ENCODE data around the gene DCDC2C.

Gene DCDC2C

DNA sequence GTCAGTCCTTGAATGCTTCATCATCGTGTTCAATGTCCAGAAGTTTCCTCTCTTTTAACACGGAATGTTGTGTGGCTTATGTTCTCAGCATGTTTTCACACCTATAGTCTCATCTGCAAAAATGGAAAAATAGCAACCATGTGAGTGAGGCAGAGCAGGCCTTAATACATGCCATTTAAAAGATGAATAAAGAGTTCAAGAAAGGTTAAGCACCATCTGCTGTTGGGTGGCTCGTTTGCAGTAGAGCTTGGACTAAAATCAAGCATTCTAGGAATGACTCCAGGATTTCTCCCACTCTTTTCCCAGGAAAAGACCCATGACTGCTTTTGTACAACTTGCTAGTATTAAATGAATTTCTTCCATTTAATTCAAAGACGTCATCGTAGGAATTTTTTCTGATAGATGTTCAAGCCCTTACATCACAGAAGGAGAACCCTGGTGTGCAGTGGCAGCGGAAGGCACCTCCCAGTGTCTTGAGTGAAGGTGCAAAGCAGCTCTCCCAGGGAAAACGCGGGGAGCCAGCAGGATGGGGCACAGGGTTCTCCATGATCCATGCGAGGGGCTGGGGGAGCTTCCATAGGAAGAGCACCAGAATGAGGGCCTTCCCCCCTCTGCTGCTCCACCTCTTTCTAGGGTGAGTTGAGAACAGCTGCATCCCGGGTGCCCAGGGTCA, 9.6 kb downstream of the DCDC2C start:
- no peak for DNase-seq

DNA sequence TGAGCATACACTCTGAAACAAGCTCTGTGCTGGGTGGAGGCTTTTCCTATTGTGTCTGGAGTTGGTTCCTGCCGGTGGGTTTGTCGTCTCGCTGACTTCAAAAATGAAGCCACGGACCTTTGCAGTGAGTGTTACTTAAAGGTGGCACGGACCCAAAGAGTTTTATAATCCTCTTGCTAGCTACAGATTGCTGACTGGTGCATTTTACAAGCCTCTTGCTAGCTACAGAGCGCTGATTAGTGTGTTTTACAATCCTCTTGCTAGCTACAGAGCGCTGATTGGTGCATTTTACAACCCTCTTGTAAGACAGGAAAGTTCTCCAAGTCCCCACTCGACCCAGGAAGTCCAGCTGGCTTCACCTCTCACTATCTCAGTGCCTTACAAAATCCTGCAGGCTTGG, 15.3 kb downstream of the DCDC2C start:
- no peak for DNase-seq

DNA sequence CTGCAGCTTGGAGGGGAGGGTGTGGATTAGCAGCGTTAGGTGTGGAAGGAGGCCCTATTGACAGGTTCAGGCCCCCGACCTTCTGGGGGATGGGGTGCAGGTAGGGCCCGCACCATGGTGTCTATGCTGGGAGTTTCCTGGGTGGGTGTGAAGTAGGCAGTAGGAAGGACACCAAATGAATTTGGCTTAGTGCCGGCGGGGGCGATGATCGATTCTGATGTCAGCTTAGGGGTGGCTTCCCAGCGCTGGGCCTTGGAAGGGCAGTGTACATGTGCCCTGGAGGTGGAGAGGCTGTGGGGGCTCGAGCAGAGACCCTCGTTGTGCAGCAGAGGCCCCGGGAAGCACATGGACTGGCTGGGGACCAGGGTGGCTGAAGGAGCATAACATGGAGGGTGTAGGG, 21.6 kb downstream of the DCDC2C start:
- no peak for DNase-seq

DNA sequence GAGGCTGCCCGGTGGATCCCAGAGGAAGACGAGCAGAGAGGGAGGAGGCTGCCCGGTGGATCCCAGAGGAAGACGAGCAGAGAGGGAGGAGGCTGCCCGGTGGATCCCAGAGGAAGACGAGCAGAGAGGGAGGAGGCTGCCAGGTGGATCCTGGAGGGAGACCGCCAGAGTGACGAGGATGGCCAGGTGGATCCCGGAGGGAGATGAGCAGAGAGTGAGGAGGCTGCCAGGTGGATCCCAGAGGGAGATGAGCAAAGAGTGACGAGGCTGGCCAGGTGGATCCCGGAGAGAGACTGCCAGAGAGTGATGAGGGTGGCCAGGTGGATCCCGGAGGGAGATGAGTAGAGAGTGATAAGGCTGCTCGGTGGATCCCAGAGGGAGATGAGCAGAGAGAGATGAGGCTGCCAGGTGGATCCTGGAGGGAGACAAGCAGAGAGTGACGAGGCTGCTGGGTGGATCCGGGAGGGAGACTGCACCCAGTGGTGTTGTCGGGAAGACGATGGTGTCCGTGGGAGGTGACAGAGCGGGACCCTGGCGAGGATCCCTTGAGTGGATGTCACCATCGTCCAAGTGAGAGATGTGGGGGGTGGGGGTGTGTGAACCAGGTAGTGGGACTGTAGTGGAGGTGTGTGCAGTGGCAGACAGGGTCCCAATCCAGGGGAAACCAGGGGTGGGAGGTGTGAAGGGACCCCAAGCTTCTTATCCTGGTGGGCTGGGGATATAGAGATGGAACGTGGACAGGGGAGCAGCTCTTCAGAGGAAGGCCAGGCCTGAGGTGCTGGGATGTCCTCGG, 22.3 kb downstream of the DCDC2C start:
- DNase-seq: no peak

DNA sequence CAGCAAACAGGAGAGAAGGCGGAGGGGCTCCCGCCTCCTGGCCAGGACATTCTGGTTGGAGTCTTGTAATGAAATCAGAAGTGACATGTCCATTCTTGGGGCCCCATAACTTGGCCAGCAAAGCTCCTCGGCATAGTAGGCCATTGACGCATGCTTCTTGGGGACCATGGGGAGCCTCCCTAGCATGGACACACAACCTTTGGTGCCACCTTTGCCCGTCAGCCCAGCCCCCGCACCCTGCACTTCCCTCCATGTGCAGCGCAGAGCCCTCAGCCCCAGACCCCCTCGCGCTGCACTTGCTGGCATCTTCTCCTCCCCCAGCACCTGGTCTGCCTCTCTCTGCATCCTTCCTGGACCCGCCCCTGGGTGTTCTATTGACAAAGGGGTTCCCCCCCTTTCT, 23.1 kb downstream of the DCDC2C start:
- no peak for DNase-seq

DNA sequence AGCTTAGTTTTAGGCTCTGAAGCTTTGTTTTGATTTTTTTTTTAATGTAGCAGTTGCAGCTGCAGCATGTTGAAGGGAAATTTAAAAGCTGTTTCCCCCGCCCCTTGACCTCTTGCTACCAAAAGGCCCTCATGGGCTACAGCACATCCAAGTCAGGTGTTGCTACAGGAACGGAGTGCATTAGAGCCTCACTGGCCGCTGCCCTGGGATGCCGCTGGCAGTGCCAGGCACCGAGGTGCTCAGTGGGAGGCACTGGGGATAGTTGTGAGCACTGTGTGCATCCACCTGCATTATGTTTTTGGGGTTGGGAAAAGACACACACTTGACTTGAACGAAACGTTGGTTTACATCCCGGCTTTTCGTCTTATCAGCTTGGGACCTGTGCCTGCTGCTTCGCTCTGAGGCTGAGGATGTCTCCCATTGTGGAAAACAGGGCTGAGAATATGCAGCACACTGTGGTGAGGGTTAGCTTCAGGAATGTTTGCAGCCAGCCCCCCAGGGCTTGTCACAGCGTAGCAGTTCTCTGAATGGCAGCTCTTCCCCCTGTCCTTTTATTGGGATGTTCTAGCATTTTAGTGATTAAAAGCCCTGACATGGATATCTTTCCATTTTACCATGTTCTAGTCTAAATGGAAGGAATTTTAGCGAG, 24.1 kb downstream of the DCDC2C start:
- no peak for DNase-seq

DNA sequence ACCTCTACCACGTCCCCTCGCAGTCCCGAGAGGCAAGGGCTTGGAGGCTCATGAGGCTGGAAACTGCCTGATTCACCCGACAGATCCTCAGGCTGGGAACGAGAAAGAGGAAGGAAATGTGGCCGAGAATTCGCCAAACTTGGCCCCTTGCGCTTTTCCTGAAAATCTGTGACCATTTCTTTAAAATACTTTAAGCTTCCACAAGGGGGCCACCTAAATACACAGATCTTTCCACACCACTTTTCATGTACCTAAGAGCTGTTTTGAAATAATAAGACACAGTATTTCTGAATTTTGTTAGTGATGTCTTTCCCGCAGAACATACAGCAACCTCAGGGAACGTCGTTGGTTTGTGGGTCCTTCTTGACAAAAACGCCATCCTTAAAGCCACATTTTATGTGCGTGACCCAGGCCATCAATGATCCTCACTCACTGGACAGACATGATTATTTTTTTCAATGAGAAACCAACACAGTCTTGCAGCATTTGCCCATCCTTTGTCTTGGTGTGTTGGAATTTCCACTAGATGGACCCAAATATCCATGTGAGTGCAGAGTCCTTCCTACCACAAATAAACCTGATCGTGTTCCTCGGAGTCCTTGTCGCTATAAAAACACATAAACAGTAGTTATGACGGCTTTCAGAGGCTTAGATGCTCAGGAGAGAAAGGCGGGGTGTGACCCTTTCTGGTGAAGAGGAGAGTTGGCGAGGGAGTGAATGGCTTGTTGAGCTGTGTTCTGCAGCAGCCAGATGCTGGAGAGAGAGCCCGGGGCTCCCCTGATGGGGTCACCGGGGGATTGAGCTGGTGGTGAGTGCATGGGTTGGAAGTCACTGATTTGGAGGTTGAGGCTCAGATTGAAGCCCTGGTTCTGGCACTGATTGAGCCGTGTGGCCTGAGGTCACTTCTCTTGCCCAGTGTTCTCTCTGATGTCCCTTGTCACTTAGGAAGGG, 25.0 kb downstream of the DCDC2C start:
- DNase-seq: no peak

DNA sequence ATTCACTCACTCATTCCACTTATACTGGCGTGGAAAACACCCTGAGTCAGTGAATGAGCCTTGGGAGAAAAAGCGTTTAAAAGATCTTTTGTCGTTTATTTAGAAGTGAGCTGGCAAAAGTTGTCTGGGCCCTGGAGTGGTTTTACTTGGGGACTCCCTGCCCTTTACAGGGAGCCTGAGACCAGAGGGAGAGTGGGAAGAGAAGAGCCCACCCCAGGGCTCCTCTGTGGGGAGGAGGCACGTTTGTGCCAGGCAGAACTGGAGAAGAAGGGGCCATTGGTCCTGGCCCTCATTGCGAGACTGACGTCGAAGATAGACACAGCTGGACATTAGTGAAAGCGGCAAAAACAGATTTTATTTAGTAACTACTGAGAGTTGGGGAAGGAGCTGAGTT, 25.7 kb downstream of the DCDC2C start:
- no peak for DNase-seq

DNA sequence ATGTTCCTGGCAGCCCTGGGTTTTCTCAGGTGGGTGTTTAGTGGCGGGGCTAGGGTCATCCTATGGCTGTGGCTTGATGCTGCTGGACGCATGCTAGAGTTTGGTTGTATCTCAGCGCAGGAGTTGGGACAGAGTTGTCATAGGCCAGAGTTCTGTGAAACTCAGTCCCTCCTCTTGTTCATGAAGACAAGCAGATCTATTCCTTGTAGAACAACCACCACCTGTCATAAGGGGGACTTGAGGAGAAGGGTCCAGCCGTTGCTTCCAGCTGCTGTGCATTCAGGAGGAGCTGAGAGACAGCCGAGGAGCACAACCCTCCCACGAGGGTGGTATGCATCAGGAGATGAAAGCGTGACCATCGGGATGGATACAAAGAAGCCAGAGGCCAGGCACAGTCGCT, 26.4 kb downstream of the DCDC2C start:
- DNase-seq: no peak

DNA sequence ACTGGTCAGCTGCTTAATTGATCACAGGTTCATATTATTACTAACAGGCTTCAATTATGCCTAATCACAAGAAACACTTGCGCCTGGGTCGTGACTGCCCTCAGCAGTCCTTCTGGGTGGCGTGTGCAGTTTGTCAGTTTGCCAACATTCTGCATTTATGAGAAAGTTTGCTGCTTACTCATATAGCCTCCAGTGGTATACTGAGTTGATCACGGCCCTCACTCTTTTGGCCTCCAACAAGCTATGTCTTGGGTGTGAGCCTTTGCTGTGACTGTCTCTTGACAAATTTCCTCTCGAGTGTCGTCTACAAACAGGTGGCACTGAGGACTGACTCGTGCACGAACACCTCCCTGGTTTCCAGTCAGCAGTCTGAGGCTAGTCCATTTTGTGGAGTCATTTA, 27.3 kb downstream of the DCDC2C start:
- DNase-seq: no peak

DNA sequence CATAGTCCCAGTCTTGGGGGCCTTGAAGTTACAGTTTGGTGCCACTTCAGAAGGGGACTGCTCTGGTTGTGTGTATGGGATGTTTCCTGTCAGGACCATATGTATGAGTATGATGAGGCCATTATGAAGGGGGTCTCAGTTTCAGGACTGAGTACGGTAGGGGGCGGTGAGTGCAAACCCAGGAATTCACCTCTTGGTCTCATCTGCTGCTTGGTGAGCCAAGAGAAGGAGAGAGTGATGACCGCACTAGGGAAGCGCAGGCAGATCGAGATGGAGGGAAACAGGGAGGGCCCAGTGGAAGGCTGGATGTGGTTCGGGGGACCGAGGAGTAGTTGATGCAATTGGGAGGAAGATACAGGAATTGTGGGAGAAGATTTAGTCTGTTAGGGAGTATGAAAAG, 28.5 kb downstream of the DCDC2C start:
- no peak for DNase-seq

DNA sequence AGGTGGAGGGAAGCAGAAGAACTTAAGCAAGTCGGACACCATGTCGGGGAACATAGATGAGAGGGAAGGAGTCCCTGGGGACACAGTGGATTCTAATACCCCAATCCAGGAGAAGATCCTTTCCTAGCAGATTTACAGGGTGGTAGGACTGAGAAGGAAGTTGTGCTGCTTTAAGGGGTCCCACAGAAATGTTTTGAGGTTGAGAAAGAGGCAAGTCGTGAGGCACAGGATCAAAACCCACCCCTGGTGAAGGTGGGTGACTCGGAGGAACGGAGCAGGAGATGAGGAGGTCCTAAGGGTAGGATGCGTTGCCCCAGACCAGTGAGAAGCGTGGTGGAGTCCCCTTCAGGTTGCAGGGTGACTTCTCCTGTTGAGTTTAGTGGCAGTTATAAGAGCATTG, 32.7 kb downstream of the DCDC2C start:
- no peak for DNase-seq

DNA sequence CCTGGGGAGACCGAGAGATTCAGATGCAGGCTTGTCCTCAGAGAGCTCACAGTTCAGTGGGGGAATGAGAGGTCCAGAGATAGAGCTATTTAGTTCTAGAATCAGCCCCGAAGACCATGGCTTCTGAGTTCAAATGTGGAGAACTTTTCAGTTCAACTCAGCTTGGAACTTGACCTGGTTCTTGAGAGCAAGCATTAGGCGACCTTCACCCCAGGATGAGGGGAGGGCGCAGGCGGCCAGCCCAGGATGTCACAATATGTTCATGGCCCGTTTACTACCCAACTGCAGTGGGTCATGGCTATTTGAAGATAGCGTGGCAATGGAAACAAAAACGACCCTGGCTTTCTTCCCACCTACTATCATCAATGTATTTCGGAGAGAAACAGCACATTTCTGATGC, 33.8 kb downstream of the DCDC2C start:
- DNase-seq: no peak

DNA sequence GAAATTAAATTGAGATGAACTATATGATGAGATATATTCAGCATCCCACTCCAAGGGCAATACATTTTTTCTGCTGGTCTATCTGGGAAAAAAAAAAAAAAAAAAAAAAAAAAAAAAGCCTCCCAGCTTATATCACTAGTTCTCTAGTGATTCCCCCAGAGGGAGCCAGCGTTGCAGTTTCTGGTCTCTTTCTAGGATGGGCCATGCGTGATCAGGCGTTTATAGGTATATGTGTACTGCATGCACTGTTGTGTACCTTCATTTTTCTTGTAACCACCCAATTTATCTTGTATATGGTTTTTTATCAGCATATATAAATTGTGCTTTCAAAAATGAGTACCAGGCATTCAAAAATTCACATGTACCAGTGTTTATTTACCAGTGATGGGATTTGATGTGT, 35.1 kb downstream of the DCDC2C start:
- no peak for DNase-seq

DNA sequence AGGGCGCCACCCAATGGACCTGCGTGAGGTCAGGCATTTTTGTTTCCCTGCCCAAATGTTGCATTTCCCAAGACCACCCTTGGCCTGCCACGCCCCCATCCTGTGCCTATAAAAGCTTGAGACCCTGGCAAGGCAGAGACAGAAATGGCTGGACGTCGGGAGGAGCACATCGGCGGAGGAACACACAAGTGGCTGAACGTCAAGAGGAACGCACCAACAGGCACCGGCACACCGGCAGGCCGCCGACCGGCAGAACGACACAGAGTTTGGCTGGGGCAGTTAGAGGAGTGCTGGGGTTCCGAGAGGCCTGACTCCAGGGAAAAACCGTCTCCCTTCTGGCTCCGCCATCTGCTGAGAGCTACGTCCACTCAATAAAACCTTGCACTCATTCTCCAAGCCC, 35.9 kb downstream of the DCDC2C start:
- DNase-seq: no peak

DNA sequence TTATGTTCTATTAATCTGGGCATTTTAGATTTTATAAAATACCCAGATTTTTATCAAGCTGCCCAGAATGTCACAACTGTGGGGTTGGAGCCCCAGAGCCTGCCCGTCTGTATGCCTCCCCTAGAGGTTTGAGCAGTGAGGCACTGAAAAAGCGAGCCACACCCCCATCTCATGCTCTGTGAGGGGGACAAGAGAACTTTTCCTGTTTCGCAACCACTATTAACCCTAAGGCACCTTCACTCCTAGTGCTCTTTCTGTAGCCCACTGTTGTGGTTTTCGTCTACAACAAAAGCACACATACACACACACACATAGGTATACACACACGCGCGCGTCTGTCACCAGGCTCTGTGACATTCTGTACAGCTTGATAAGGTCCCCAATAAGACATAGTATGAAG, 38.0 kb downstream of the DCDC2C start:
- DNase-seq: no peak

DNA sequence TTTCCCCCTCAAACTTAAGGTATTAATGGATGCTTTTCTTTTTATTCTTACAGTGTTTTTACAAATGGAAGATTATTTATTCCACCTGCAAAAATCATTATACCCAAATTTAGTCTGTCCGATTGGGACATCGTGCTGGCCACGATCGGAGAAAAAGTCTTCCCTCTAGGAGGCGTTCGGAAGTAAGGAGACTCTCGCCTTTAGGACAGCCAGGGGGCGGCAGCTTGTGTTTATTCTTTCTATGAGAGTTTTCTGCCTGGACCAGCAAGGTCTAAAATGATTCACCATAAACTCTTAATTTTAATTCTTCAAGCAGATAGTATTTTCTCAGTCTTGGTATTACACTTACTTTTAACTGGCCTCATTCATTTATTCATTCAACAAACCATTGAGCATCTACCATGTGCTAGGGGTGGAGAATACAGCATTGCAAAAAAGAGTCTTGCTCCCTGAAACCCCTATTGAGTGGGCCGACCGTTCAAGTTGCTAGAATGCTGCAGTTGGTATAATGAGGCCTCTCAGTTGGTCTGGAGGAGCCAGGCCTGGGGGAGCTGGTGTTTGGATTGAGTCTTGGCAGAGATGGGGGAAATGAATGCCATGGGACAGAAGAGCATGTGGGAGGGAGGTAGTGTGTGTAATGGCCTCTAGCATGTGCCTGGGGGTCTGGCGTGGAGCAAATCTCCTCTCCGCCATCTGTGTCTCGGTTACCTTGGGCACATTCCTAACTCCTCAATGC, 38.7 kb downstream of the DCDC2C start:
- no peak for DNase-seq

DNA sequence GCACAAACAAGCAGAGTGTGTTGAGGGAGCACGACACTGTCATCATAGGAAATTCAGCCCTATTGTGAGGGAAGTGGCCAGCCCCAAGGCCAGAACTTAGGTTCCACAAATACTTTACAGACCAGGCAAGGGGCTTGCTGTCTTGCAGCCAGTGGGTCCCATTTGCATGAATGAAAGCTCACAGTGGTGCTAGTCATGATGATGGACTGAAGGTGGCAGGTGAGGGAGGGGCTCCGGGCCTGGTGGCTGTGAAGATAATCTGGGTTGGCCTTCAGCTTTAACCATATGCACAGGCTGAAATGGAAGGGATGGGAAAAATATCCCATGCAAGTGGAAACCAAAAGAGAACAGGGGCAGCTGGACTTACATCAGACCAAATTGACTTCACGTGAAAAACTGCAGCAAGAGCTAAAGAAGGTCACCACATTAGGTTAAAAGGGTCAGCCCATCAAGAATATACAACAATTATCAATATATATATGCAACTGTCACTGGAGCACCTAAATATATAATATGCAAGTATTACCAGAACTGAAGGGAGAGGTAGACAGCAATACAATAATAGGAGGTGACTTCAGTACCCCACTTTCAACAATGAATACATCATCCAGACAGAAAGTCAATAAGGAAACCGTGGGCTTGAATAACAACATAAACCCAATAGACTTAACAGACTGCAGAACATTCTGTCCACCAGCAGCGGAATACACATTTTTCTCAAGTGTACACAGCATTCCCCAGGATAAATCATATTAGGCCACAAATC, 39.6 kb downstream of the DCDC2C start:
- no peak for DNase-seq

DNA sequence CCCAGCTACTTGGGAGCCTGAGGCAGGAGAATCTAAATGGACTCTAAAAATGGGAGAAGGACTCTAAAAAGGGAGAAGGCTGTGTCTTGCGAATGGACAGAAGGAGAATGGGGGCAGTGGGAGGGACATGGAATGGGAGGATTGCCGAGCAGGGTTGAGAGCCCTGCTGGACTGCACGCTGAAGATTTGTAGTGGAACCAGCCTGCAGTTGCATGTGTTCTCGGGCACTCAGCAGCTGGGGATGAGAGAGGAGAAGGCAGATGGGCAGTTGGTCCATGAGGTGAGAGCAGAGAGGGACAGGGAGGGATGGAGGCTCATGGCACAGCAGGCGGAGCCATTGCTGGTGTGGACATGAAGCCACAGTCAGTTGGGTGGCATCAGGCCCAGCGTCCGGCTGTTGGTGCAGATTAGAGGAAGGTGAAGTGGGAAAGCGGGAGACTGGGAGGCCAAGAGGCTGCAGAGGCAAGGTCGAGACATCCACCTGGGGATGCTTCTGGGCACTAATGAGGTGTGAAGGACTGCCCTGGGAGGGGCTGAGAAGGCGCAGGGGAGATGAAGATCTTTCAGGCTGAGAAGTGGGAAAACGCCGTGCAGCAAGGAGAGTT, 40.7 kb downstream of the DCDC2C start:
- DNase-seq: no peak

DNA sequence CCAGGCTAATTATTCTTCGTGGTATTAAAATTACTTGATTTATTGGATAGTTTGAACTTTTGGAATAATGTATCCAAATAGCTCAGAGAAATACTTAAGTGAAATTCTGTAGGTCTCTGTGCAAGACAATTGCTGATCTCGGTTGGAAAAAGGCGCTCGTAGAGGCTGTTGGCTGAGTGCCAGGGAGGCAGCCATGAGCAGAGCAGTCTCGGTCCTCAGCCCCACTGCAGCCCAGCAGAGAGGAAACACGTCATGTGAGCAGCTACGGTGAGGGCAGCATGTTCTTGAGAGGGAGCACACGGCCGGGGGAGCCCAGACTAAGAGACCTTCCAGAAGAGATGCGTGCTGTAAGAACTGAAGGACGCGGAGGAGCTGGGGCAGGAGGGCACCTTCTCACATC, 42.5 kb downstream of the DCDC2C start:
- no peak for DNase-seq

DNA sequence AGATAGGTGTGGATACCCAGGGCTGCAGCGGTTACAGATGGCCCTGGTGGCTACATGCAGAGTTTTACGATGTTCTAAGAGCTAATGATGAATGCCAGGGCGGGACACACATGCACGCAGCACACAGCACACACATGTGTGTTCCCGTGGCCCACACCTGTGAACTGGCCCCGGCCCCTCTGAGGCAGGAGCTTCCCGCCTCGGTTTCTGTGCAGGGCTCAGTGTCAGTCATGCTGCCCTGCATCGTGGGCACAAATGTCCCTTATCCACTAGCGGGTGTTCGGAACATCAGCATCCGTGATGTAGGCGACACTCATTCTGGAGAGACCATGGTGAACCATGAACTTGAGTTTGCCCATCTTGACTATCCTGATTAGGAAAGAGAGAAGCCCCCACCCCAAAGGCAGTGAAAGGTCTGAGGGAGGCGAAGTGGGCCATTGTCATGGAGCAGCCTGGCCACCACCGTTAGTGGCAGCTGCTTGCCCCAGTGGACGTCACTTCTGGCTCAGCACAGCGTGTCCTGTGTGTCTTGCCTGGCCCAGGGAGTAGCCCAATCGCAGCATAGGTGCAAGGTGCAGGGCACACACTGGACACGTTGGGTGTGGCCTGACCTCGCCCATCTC, 43.8 kb downstream of the DCDC2C start:
- no peak for DNase-seq
